ENCODE measurements around the gene ZNF716.

DNA sequence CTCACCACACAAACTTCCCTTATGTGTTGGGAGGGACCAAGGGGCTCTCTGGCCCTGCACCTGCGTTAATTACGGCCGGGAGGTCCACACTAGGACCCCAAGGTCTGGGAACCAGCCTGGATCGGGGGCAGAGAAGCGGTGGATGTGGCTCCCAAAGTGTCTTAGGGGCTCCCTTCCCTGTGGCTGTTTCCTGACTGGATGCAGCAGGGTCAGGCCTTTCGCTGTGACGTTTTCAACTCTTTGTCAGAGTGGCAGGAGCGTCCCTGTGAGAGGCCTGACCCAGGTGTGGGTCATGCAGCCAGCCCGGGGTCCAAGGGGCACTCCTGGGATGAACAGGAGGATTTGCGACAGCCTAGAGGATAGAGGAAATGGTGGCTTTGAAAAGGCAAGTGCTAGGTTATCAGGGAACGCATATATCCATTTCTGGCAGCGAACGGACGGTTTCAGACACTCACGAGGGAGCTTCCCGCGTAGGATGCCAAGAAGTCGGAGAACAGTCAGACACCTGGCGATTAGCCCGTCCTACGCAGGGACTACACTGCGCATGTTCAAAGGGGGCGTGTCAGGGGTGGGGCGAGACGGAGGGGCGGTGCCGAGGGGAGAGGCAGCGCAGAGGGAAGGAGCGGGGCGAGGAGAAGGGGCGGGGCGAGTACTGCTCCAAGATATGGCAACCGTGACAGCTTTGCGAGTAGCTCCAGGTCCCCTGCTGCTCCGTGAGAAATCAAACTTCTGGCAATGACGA lies 46.2 kb upstream of the ZNF716 start:
- TF ChIP-seq, protein P1, sequence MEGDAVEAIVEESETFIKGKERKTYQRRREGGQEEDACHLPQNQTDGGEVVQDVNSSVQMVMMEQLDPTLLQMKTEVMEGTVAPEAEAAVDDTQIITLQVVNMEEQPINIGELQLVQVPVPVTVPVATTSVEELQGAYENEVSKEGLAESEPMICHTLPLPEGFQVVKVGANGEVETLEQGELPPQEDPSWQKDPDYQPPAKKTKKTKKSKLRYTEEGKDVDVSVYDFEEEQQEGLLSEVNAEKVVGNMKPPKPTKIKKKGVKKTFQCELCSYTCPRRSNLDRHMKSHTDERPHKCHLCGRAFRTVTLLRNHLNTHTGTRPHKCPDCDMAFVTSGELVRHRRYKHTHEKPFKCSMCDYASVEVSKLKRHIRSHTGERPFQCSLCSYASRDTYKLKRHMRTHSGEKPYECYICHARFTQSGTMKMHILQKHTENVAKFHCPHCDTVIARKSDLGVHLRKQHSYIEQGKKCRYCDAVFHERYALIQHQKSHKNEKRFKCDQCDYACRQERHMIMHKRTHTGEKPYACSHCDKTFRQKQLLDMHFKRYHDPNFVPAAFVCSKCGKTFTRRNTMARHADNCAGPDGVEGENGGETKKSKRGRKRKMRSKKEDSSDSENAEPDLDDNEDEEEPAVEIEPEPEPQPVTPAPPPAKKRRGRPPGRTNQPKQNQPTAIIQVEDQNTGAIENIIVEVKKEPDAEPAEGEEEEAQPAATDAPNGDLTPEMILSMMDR (IDR thresholded peaks at IDR 0.05), result no peak
- TF ChIP-seq POLR2A (IDR thresholded peaks at IDR 0.05) (no peak), POLR2AphosphoS5 (IDR thresholded peaks at IDR 0.05) (no peak)
